Testis (tissue), 2 donors: ENCODE measurements around the gene BHLHE41.

Experiments used
- POLR2A ChIP-seq: fragments of 450-650 bp; IDR thresholded peaks from one replicate; pipeline ENCODE4 v1.6.1; 2017; ENCODE audit warnings: antibody characterized with exemption, mild to moderate bottlenecking, moderate library complexity
- TF ChIP-seq, protein P1 (sequence below), 3 experiments: fragments of 450-650 bp in 2 of 3; fragments of 200-600 bp in 1 of 3; sonication (generic) in 1 of 3; IDR thresholded peaks; one replicate each; pipeline ENCODE4 v1.5.1; 2016 to 2019; ENCODE audit warnings: antibody characterized with exemption in 3 of 3, mild to moderate bottlenecking in 2 of 3, moderate library complexity in 1 of 3

DNA sequence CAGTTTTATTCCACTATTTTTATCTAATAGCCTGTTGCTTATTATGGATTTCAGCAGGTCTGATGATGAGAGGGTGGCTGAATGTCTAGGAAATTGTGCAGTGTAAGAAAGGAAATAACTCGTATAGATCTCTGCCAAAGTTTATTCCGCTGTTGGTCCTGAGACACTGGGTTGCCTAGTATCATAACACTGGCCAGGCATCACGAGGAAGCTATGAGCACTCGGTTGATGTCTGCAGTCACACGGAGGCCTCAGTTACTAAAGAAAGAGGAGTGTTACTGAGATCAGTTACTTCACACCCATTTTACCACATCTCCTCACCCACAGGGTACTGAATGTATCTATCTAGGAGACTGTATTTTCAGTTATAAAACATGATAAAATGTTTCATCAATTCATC lies 21.9 kb downstream of the BHLHE41 start:
- TF ChIP-seq, protein P1, sequence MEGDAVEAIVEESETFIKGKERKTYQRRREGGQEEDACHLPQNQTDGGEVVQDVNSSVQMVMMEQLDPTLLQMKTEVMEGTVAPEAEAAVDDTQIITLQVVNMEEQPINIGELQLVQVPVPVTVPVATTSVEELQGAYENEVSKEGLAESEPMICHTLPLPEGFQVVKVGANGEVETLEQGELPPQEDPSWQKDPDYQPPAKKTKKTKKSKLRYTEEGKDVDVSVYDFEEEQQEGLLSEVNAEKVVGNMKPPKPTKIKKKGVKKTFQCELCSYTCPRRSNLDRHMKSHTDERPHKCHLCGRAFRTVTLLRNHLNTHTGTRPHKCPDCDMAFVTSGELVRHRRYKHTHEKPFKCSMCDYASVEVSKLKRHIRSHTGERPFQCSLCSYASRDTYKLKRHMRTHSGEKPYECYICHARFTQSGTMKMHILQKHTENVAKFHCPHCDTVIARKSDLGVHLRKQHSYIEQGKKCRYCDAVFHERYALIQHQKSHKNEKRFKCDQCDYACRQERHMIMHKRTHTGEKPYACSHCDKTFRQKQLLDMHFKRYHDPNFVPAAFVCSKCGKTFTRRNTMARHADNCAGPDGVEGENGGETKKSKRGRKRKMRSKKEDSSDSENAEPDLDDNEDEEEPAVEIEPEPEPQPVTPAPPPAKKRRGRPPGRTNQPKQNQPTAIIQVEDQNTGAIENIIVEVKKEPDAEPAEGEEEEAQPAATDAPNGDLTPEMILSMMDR (IDR thresholded peaks at IDR 0.05): no peak
- no peak for TF ChIP-seq POLR2A
